Activated CD4-positive, alpha-beta memory T cell treated with anti-CD3 and anti-CD28 coated beads for 36 hours (primary cell): ENCODE measurements around the gene POLRMT. TPM values are rescaled to one million over a fixed set of nuclear protein-coding genes. Genes with fewer than 3 reads are reported as not detected.

Source experiments
- CTCF ChIA-PET: fragments of 350-600 bp; sonication (Branson Sonifier 250); formaldehyde crosslinking; loops from one replicate; lab custom pipeline; 2021; ENCODE audit warnings: antibody characterized with exemption, inconsistent platforms; lab: Charles Lee
- POLR2A ChIA-PET: fragments of 350-600 bp; sonication (Branson Sonifier 250); formaldehyde crosslinking; loops from one replicate; lab custom pipeline; 2021; ENCODE audit warnings: antibody characterized with exemption; lab: Charles Lee
- DNase-seq: peaks from one replicate; pipeline ENCODE4 v3.0.0-alpha.2; 2020
- H3K27ac Mint-ChIP-seq: one replicate; pipeline ENCODE4 v1.8.0; 2021; ENCODE audit warnings: mixed read lengths
- H3K27me3 Mint-ChIP-seq: one replicate; pipeline ENCODE4 v1.8.0; 2021; ENCODE audit warnings: mixed read lengths
- H3K36me3 Mint-ChIP-seq: one replicate; pipeline ENCODE4 v1.8.0; 2021; ENCODE audit warnings: mixed read lengths
- H3K4me1 Mint-ChIP-seq: one replicate; pipeline ENCODE4 v1.8.0; 2021; ENCODE audit warnings: low read depth, mixed read lengths
- H3K4me3 Mint-ChIP-seq: one replicate; pipeline ENCODE4 v1.8.0; 2021; ENCODE audit warnings: mild to moderate bottlenecking, mixed read lengths
- H3K9me3 Mint-ChIP-seq: one replicate; pipeline ENCODE4 v1.8.0; 2021; ENCODE audit warnings: mixed read lengths
- intact Hi-C: fragments of 100-400 bp; cut with micrococcal nuclease; formaldehyde crosslinking; loops from one replicate; pipeline ENCODE4 v1.15.1; 2023
- total RNA-seq, 2 experiments: library from RNA; stranded (reverse); gene quantifications; one replicate each; pipeline ENCODE4 v1.2.3, GENCODE V29; 2021

The POLRMT gene
- 10 to 100 TPM; 71.5 to 72.5 TPM for total RNA-seq

DNA sequence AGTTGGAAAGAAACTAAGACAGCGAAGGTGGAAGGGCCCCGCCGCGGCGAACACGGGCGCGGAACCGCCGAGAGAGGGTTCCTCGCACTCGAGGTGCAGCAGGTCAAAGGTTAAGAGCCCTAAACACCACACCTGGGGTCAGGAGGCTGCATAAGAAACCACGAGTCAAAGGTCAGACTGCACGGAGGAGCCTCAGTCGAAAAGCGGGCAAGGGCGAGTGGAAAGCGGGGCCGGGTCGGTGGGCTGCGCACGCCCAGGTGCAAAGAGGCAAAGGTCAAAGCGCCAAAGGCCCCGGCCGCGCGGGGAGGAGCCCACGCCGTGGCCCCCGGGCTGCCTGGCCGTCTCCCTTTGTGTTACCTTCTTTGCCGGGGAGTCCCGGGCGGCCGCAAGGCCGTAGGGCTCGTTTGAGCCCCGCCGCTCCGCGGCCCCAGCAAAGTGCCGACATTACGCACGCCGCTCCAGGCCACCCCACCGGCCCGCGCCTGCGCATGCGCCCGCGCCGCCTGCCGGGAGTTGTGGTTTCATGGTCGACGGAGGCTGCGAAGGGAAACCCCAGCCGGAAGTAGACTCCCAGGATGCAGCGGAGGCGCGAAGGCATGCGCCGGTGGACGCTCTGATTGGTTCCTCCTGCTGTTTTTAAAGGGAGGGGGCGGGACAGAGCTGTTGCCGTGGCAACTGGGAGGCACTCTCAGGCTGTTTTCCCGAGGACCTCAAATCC, at the start of gene POLRMT:
TSS of gene POLRMT (minus strand) at position 470 of the 718 bp plus-strand sequence. CDS start at position 445, 25 bp downstream.
- DNase-seq = peak; percentile 99
- POLR2A ChIA-PET = interaction anchor here (1.1 to 1.5 kb wide), 2 partner anchors 21 to 27 kb away, joined by 3 read pairs; no protein-coding TSS in a partner anchor
- peaks cover 29% of the 10 kb centered on the region for H3K36me3 Mint-ChIP-seq
- CTCF ChIA-PET = interaction anchor here (0.5 to 1.8 kb wide), 5 partner anchors 27 to 49 kb away, joined by 3 to 4 read pairs (median 3); no protein-coding TSS in a partner anchor
- H3K4me1 Mint-ChIP-seq = peaks cover 33% of the 10 kb centered on the region
- peak within 1 kb of the TSS; percentile 84 for H3K27ac Mint-ChIP-seq
- H3K4me3 Mint-ChIP-seq = peak within 1 kb of the TSS; percentile 96
- no peaks in the 10 kb centered on the region for H3K27me3 Mint-ChIP-seq
- no peaks in the 10 kb centered on the region for H3K9me3 Mint-ChIP-seq
- intact Hi-C loops = loop anchor here (1.0 to 10.0 kb wide), 4 partner anchors 22 to 164 kb away; partner anchors contain the start of genes HCN2 and PTBP1

DNA sequence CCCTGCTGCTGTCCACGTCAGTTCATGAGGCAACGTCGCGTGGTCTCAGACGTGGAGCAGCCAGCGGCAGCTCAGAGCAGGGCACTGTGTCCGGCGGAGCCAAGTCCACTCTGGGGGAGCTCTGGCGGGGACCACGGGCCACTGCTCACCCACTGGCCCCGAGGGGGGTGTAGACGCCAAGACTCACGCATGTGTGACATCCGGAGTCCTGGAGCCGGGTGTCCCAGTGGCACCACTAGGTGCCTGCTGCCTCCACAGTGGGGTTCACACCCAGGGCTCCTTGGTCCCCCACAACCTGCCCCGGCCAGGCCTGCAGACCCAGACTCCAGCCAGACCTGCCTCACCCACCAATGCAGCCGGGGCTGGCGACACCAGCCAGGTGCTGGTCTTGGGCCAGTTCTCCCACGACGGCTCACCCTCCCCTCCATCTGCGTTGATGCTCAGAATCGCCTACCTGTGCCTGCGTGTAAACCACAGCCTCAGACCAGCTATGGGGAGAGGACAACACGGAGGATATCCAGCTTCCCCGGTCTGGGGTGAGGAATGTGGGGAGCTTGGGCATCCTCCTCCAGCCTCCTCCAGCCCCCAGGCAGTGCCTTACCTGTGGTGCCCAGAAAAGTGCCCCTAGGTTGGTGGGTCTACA, 49.5 kb upstream of the POLRMT start:
- POLR2A ChIA-PET = no interaction called here
- Mint-ChIP-seq H3K4me3 (no peak overlapping the region), H3K36me3 (no peaks in the 10 kb centered on the region), H3K27me3 (peaks cover under 1% of the 10 kb centered on the region), H3K4me1 (no peaks in the 10 kb centered on the region), H3K9me3 (no peaks in the 10 kb centered on the region), H3K27ac (no peak overlapping the region)
- no peak for DNase-seq
- CTCF ChIA-PET = no interaction called here
- intact Hi-C loops = no loop called here

- CTCF ChIA-PET = interaction anchor here (0.8 to 2.0 kb wide), 4 partner anchors 21 to 383 kb away, joined by 3 to 7 read pairs (median 3); no protein-coding TSS in a partner anchor
- H3K36me3 Mint-ChIP-seq = no peaks in the 10 kb centered on the region
- peak overlapping the region; percentile 79 for H3K4me3 Mint-ChIP-seq
- H3K9me3 Mint-ChIP-seq = no peaks in the 10 kb centered on the region
- DNase-seq = no peak
- H3K4me1 Mint-ChIP-seq = no peaks in the 10 kb centered on the region
- H3K27me3 Mint-ChIP-seq = peaks cover 1% of the 10 kb centered on the region
- H3K27ac Mint-ChIP-seq = peak overlapping the region; percentile 91
- POLR2A ChIA-PET = no interaction called here
- intact Hi-C loops = loop anchor here (2.0 kb wide), 1 partner anchor 71 kb away; no protein-coding TSS in a partner anchor
Observed at GRCh38 chr19:681029-682019, 48.0 kb upstream of the POLRMT start.

DNA sequence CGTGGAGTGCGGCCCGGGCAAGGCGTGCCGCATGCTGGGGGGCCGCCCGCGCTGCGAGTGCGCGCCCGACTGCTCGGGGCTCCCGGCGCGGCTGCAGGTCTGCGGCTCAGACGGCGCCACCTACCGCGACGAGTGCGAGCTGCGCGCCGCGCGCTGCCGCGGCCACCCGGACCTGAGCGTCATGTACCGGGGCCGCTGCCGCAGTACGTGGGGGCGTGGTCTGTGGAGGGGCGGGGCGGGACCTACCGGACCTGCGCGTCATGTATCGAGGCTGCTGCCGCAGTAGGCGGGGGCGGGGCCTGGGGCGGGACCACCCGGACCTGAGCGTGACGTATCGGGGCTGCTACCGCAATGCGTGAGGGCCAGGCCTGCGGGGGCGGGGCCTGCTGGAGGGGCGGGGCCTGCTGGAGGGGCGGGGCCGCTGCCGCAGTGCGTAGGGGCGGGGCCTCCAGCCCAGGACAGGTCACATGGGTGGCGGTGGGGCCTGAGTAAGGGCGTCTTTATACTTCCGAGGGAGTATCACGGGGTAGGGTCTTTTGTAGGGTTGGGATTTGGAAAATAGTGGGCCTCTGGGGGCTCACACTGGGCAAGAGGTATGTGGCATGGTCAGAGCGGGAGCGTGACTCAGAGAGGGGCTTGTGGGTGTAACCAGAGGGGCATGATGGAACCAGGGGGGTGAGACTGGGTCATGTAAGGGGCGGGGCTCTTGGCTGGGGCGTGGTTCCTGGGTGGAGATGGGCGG, 47.1 kb upstream of the POLRMT start:
- peaks cover 4% of the 10 kb centered on the region for H3K27me3 Mint-ChIP-seq
- CTCF ChIA-PET = interaction anchor here (0.7 to 2.0 kb wide), 10 partner anchors 9 to 384 kb away, joined by 3 to 7 read pairs (median 3); partner anchors contain the start of genes PALM and RNF126
- peak overlapping the region; percentile 79 for H3K4me3 Mint-ChIP-seq
- H3K27ac Mint-ChIP-seq = peak overlapping the region; percentile 91
- intact Hi-C loops = loop anchor here (1.0 to 2.0 kb wide), 4 partner anchors 17 to 117 kb away; partner anchors contain the start of genes BSG, PTBP1 and RNF126
- H3K36me3 Mint-ChIP-seq = no peaks in the 10 kb centered on the region
- no peaks in the 10 kb centered on the region for H3K4me1 Mint-ChIP-seq
- peak; percentile 100 for DNase-seq
- POLR2A ChIA-PET = interaction anchor here (1.4 kb wide), 1 partner anchor 19 kb away, joined by 6 read pairs; no protein-coding TSS in a partner anchor
- no peaks in the 10 kb centered on the region for H3K9me3 Mint-ChIP-seq

GRCh38 chr19:679418-680286, 46.3 kb upstream of the POLRMT start:
- POLR2A ChIA-PET = interaction anchor here (1.0 to 1.4 kb wide), 5 partner anchors 9 to 20 kb away, joined by 3 to 8 read pairs (median 4); partner anchors contain the start of gene RNF126
- DNase-seq = peak; percentile 55
- no peaks in the 10 kb centered on the region for H3K36me3 Mint-ChIP-seq
- no peaks in the 10 kb centered on the region for H3K9me3 Mint-ChIP-seq
- H3K4me3 Mint-ChIP-seq = peak overlapping the region; percentile 79
- peak overlapping the region; percentile 69 for H3K27ac Mint-ChIP-seq
- CTCF ChIA-PET = interaction anchor here (0.7 to 2.0 kb wide), 9 partner anchors 9 to 316 kb away, joined by 3 to 7 read pairs (median 3); partner anchors contain the start of genes PALM and RNF126
- intact Hi-C loops = loop anchor here (1.0 to 2.0 kb wide), 4 partner anchors 16 to 118 kb away; partner anchors contain the start of genes BSG, PTBP1 and RNF126
- peaks cover 10% of the 10 kb centered on the region for H3K27me3 Mint-ChIP-seq
- H3K4me1 Mint-ChIP-seq = no peaks in the 10 kb centered on the region

DNA sequence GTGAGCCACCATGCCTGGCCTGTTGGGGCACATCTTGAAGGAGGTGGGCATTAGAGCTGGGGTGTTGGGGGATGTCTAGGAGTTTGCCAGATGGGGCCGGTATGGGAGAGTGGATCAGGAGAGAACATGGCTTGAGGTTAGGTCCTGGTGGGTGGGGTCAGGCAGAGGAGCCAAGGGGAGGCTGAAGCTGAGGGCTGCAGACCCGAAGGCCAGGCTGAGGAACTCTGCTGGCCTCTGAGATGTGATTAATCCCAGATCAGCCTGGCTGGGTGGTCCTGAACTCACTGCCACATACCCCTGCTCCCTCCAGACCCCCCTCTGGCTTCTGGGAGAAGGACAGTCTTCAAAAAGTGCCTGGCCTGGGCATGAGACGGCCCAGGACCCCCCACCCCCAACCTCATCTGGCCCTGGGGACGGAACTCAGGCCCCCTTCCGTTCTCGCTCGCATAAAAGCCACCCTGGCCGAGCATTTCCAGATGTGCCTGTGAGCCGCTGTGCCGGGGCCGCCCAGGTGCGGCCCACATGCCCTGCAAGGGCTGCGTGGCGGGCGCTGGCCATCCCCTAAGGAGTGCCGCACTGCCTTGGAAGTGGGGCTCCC, 45.6 kb upstream of the POLRMT start:
- CTCF ChIA-PET = interaction anchor here (0.9 to 2.0 kb wide), 5 partner anchors 13 to 172 kb away, joined by 3 to 7 read pairs (median 5); partner anchors contain the start of gene RNF126

DNA sequence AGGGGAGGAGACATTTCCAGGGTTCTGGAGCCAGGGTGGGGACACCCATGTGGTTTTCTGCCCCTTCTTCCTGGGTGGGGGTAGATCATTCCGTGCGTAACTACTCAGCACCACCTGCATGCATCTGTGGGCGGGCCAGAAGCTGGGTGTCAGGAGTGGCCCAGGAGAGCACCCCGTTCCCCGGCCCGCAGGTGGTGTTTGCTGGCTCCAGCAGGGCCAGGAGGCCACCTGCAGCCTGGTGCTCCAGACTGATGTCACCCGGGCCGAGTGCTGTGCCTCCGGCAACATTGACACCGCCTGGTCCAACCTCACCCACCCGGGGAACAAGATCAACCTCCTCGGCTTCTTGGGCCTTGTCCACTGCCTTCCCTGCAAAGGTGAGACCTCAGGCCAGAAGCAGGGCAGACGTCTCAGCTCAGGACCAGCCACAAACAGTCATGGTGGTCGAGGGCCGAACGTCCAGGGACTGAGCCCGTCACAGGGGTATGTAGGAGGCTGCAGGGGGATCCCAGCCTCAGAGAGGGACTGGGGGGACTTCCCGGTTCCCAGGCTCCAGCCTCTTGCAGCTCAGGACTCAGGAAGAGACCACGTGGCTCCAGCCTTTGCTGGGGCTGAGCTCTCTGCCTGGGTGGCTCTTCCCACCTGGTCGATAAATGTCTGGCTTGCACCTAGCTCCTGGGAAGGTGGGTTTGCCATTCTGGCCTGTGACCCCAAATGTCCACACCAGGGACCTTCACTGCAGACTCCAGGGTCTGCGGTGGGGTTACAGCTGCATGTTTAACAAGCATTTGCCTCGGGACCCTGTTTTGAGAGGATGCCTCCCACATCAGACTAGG, 44.5 kb upstream of the POLRMT start:
- no peak for DNase-seq
- Mint-ChIP-seq H3K36me3 (no peaks in the 10 kb centered on the region), H3K4me1 (no peaks in the 10 kb centered on the region), H3K9me3 (no peaks in the 10 kb centered on the region), H3K27me3 (peaks cover 15% of the 10 kb centered on the region), H3K27ac (no peak overlapping the region), H3K4me3 (no peak overlapping the region)
- ChIA-PET CTCF (interaction anchor here (0.8 kb wide), 1 partner anchor 56 kb away, joined by 3 read pairs; no protein-coding TSS in a partner anchor), POLR2A (interaction anchor here (0.6 kb wide), 1 partner anchor 22 kb away, joined by 4 read pairs; no protein-coding TSS in a partner anchor)
- intact Hi-C loops = no loop called here

More for the DNA sequence above, 45.6 kb upstream of the POLRMT start:
- no peaks in the 10 kb centered on the region for H3K36me3 Mint-ChIP-seq
- no peaks in the 10 kb centered on the region for H3K4me1 Mint-ChIP-seq
- POLR2A ChIA-PET = interaction anchor here (1.0 to 1.4 kb wide), 5 partner anchors 9 to 19 kb away, joined by 3 to 8 read pairs (median 4); partner anchors contain the start of gene RNF126
- H3K27me3 Mint-ChIP-seq = peaks cover 10% of the 10 kb centered on the region
- H3K27ac Mint-ChIP-seq = no peak overlapping the region
- DNase-seq = no peak
- intact Hi-C loops = no loop called here
- no peaks in the 10 kb centered on the region for H3K9me3 Mint-ChIP-seq
- H3K4me3 Mint-ChIP-seq = peak overlapping the region; percentile 65

DNA sequence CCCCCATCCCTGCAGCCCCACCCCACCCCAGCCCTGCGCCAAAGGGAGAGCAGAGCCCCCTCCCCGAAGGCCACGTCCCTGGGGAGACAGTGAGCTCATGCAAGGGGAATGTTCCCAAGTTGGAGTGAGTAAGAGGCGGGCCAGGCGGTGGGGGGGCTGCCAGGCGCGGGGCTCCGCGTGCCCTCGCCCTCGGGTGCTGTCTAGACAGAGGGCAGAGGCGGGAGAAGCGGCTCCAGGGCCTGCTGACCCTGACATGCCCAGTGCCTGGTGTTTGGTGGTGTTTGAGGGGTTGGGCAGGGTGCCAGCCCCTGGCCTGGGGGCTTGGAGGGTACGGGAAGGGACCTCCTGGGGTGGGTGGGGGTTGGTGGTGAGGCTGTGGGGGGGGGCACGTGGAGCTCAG, 43.9 kb upstream of the POLRMT start:
- H3K4me3 Mint-ChIP-seq = no peak overlapping the region
- ChIA-PET POLR2A (no interaction called here), CTCF (interaction anchor here (0.8 kb wide), 1 partner anchor 57 kb away, joined by 3 read pairs; no protein-coding TSS in a partner anchor)
- intact Hi-C loops = no loop called here
- no peaks in the 10 kb centered on the region for H3K4me1 Mint-ChIP-seq
- peaks cover 15% of the 10 kb centered on the region for H3K27me3 Mint-ChIP-seq
- DNase-seq = no peak
- H3K27ac Mint-ChIP-seq = no peak overlapping the region
- no peaks in the 10 kb centered on the region for H3K9me3 Mint-ChIP-seq
- no peaks in the 10 kb centered on the region for H3K36me3 Mint-ChIP-seq
